Measurements from ENCODE around the gene TMEM240. TPM values are rescaled to one million over a fixed set of nuclear protein-coding genes. Genes with fewer than 3 reads are reported as not detected.

TMEM240 gene
- total RNA-seq: 4.7 TPM

- peak; percentile 64 for DNase-seq (ENCODE audit: low spot score)
Measured at GRCh38 chr1:1540090-1540817, at the start of gene TMEM240. Gene TMEM240, minus strand, starts transcription at chr1:1540624. Its CDS starts 278 bp downstream, at chr1:1540346.

- DNase-seq (ENCODE audit: low spot score): no peak
Measured at GRCh38 chr1:1583347-1584010, 43.1 kb upstream of the TMEM240 start.

GRCh38 chr1:1582585-1583346 is 42.3 kb upstream of the TMEM240 start:
- DNase-seq (ENCODE audit: low spot score): no peak

GRCh38 chr1:1578371-1578940 is 38.0 kb upstream of the TMEM240 start:
- no peak for DNase-seq (ENCODE audit: low spot score)

GRCh38 chr1:1577367-1578011 is 37.1 kb upstream of the TMEM240 start:
- no peak for DNase-seq (ENCODE audit: low spot score)

- peak; percentile 94 for DNase-seq (ENCODE audit: low spot score)
Measured at GRCh38 chr1:1574721-1575537, 34.5 kb upstream of the TMEM240 start, which contains the start of gene SSU72. Gene SSU72, minus strand, starts transcription at chr1:1574863. Its CDS starts 306 bp downstream, at chr1:1574557.

- DNase-seq (ENCODE audit: low spot score): peak; percentile 32
Measured at GRCh38 chr1:1573843-1574720, 33.7 kb upstream of the TMEM240 start.

GRCh38 chr1:1569341-1569740 is 28.9 kb upstream of the TMEM240 start:
- no peak for DNase-seq (ENCODE audit: low spot score)

- no peak for DNase-seq (ENCODE audit: low spot score)
Measured at GRCh38 chr1:1567891-1568291, 27.5 kb upstream of the TMEM240 start.

GRCh38 chr1:1567152-1567875 is 26.9 kb upstream of the TMEM240 start:
- DNase-seq (ENCODE audit: low spot score): no peak

- no peak for DNase-seq (ENCODE audit: low spot score)
Measured at GRCh38 chr1:1565340-1565739, 24.9 kb upstream of the TMEM240 start.

- no peak for DNase-seq (ENCODE audit: low spot score)
Measured at GRCh38 chr1:1564268-1564667, 23.8 kb upstream of the TMEM240 start.

GRCh38 chr1:1563688-1564087 is 23.3 kb upstream of the TMEM240 start:
- DNase-seq (ENCODE audit: low spot score): no peak

- no peak for DNase-seq (ENCODE audit: low spot score)
Measured at GRCh38 chr1:1562556-1563195, 22.3 kb upstream of the TMEM240 start.

GRCh38 chr1:1561801-1562470 is 21.5 kb upstream of the TMEM240 start:
- DNase-seq (ENCODE audit: low spot score): no peak

- no peak for DNase-seq (ENCODE audit: low spot score)
Measured at GRCh38 chr1:1560178-1560577, 19.8 kb upstream of the TMEM240 start.

- no peak for DNase-seq (ENCODE audit: low spot score)
Measured at GRCh38 chr1:1559066-1559465, 18.6 kb upstream of the TMEM240 start.

- DNase-seq (ENCODE audit: low spot score): no peak
Measured at GRCh38 chr1:1558591-1558990, 18.2 kb upstream of the TMEM240 start.

Data from mucosa of gallbladder (tissue), 1 donor.